Hepatocyte (in vitro differentiated cells): ENCODE data around the gene RCBTB1. TPM values are rescaled to one million over a fixed set of nuclear protein-coding genes. Genes with fewer than 3 reads are reported as not detected.

Source experiments
- DNase-seq: peaks from one replicate; pipeline ENCODE4 v3.0.0-alpha.2; 2016; ENCODE audit warnings: low spot score
- H2AFZ ChIP-seq: fragments of 200-600 bp; sonication (generic); 2 replicates; pipeline ENCODE4 v1.6.0; 2016; ENCODE audit warnings: antibody characterized with exemption, mild to moderate bottlenecking
- H3K27ac ChIP-seq: fragments of 200-600 bp; sonication (generic); 2 replicates; pipeline ENCODE4 v1.5.1; 2016; ENCODE audit warnings: mild to moderate bottlenecking
- H3K27me3 ChIP-seq: fragments of 200-600 bp; sonication (generic); 2 replicates; pipeline ENCODE4 v1.6.1; 2016
- H3K36me3 ChIP-seq: fragments of 200-600 bp; sonication (generic); replicated peaks from 2 replicates; pipeline ENCODE4 v1.5.1; 2016; ENCODE audit warnings: low read depth; ENCODE audit not compliant: insufficient read depth
- H3K4me1 ChIP-seq: fragments of 200-600 bp; sonication (generic); 2 replicates; pipeline ENCODE4 v1.5.1; 2016; ENCODE audit warnings: mild to moderate bottlenecking, moderate library complexity; ENCODE audit not compliant: insufficient read depth
- H3K4me2 ChIP-seq: fragments of 200-600 bp; sonication (generic); 2 replicates; pipeline ENCODE4 v1.6.0; 2016
- H3K4me3 ChIP-seq: fragments of 200-600 bp; sonication (generic); 2 replicates; pipeline ENCODE4 v1.5.1; 2016; ENCODE audit warnings: mild to moderate bottlenecking
- H3K79me2 ChIP-seq: fragments of 200-600 bp; sonication (generic); 2 replicates; pipeline ENCODE4 v1.6.0; 2017; ENCODE audit warnings: mild to moderate bottlenecking
- H3K9me2 ChIP-seq: fragments of 200-600 bp; sonication (generic); replicated peaks from 2 replicates; pipeline ENCODE4 v1.6.0; 2017; ENCODE audit warnings: mild to moderate bottlenecking; ENCODE audit not compliant: insufficient read depth
- H3K9me3 ChIP-seq: fragments of 200-600 bp; sonication (generic); 2 replicates; pipeline ENCODE4 v1.5.1; 2016; ENCODE audit warnings: low read depth, mild to moderate bottlenecking
- H4K20me1 ChIP-seq: fragments of 200-600 bp; sonication (generic); 2 replicates; pipeline ENCODE4 v1.6.0; 2016; ENCODE audit warnings: mild to moderate bottlenecking; ENCODE audit not compliant: insufficient read depth, poor library complexity, severe bottlenecking
- CTCF ChIP-seq: fragments of 200-600 bp; sonication (generic); IDR thresholded peaks from 2 replicates; pipeline ENCODE4 v1.5.1; 2016; ENCODE audit warnings: antibody characterized with exemption, mild to moderate bottlenecking; ENCODE audit not compliant: poor library complexity
- EZH2 ChIP-seq: fragments of 200-600 bp; sonication (generic); IDR thresholded peaks from 2 replicates; pipeline ENCODE4 v1.6.1; 2016; ENCODE audit warnings: antibody characterized with exemption, mild to moderate bottlenecking, borderline replicate concordance
- EZH2phosphoT487 ChIP-seq: fragments of 200-600 bp; sonication (generic); IDR thresholded peaks from one replicate; pipeline ENCODE4 v1.6.1; 2018; ENCODE audit warnings: antibody characterized with exemption, mild to moderate bottlenecking, low read depth, moderate library complexity; ENCODE audit not compliant: unreplicated experiment, severe bottlenecking
- WGBS: methylation state at CpG from one replicate; pipeline ENCODE4 v1.1.6; 2016; ENCODE audit warnings: low lambda C conversion rate; ENCODE audit errors: missing lambda C conversion rate; 5-methylcytosine and 5-hydroxymethylcytosine counted together
- polyA plus RNA-seq: library from polyadenylated mRNA; unstranded; fragments of >200 nt; fragmentation: Nextera tagmentation; extraction: Ambion mirVana; gene quantifications from 2 replicates; pipeline ENCODE4 v1.2.1, GENCODE V29; 2016
- total RNA-seq: library from RNA; depleted of rRNA; stranded (reverse); fragments of >200 nt; gene quantifications from 2 replicates; pipeline ENCODE4 v1.2.3, GENCODE V29; 2014

RCBTB1 gene
- total and polyA plus RNA-seq, 2 experiments from 2014 or later = 14.6 to 25.1 TPM

- Histone ChIP-seq H3K27ac (no peak overlapping the region), H2AFZ (no peak overlapping the region), H4K20me1 (no peaks in the 10 kb centered on the region), H3K9me3 (no peaks in the 10 kb centered on the region), H3K4me3 (no peak overlapping the region), H3K36me3 (no peaks in the 10 kb centered on the region), H3K27me3 (no peaks in the 10 kb centered on the region), H3K4me2 (no peak overlapping the region), H3K4me1 (no peaks in the 10 kb centered on the region), H3K79me2 (no peaks in the 10 kb centered on the region), H3K9me2 (no peaks in the 10 kb centered on the region)
- 89% methylated on average over 10 of the region's 10 CpGs for WGBS
- TF ChIP-seq EZH2phosphoT487 (no peak), EZH2 (no peak), CTCF (no peak)
- DNase-seq = no peak
Observed at GRCh38 chr13:49550942-49551644, 34.3 kb downstream of the RCBTB1 start.

- Histone ChIP-seq H3K4me3 (no peak overlapping the region), H3K79me2 (no peaks in the 10 kb centered on the region), H3K27me3 (no peaks in the 10 kb centered on the region), H2AFZ (no peak overlapping the region), H3K4me1 (peaks cover 5% of the 10 kb centered on the region), H3K36me3 (no peaks in the 10 kb centered on the region), H3K9me2 (no peaks in the 10 kb centered on the region), H3K27ac (no peak overlapping the region), H4K20me1 (no peaks in the 10 kb centered on the region), H3K4me2 (no peak overlapping the region), H3K9me3 (no peaks in the 10 kb centered on the region)
- 92% methylated on average over 15 of the region's 15 CpGs for WGBS
- TF ChIP-seq EZH2phosphoT487 = no peak
- no peak for TF ChIP-seq CTCF
- no peak for TF ChIP-seq EZH2
- DNase-seq = no peak
Observed at GRCh38 chr13:49549289-49549688, 36.1 kb downstream of the RCBTB1 start.

GRCh38 chr13:49546561-49546960 lies 38.8 kb downstream of the RCBTB1 start:
- H3K4me3 ChIP-seq = no peak overlapping the region
- H3K27ac ChIP-seq = no peak overlapping the region
- H3K9me3 ChIP-seq = no peaks in the 10 kb centered on the region
- no peak overlapping the region for H3K4me2 ChIP-seq
- peaks cover 5% of the 10 kb centered on the region for H3K4me1 ChIP-seq
- no peaks in the 10 kb centered on the region for H4K20me1 ChIP-seq
- no peaks in the 10 kb centered on the region for H3K36me3 ChIP-seq
- no peaks in the 10 kb centered on the region for H3K79me2 ChIP-seq
- TF ChIP-seq CTCF (no peak), EZH2phosphoT487 (no peak), EZH2 (no peak)
- DNase-seq = no peak
- H3K9me2 ChIP-seq = no peaks in the 10 kb centered on the region
- 95% methylated on average over 9 of the region's 9 CpGs for WGBS
- H2AFZ ChIP-seq = no peak overlapping the region
- no peaks in the 10 kb centered on the region for H3K27me3 ChIP-seq
